NCI-H345 treated with DMSO at 0.1 percent for 48 hours (cell line): Measurements from ENCODE around the gene EFS.

Experiments used
- DNase-seq: peaks from one replicate; lab custom pipeline; 2025; ENCODE audit not compliant: unreplicated experiment; lab: John Stamatoyannopoulos, UW

Gene EFS

DNA sequence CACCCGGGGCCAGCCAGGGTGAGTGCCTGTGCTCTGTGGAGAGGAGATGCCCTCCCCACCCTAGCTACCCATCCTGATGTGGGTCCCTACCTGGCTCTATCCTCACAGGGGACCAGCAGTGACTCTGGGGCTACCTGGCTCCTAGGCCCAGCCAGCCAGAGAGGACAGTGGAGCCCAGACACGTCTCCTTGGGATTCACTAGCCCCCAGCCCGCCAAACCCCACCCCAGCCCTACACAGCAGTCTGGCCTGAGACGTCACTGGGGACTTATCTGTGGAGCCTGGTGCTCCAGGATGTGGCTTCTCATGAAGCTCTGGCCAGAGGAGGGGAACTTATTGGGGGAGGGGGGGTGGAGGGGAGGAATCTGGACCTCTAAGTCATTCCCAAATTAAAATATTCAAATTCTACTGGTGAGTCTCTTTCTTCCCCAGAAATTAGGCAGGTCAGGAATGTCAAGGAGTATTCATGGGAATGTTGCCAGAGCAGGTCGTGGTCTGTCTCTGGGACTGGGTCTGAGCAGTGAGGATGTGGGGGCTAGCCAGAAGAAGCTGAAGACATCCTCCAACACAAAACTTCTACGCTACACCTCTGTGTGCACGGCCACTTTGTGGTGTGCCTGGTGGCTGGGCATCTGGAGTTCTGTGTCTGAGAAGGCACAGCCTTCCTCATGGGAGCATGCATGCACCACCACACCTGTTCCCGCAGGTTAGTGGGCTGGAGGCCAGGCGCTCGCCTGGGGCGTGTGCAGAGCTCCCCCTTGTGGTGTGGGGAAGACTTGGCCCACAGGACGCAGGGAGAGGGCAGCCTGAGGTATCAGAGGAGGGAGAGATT is 14.6 kb upstream of the EFS start:
- DNase-seq = peak; percentile 27

DNA sequence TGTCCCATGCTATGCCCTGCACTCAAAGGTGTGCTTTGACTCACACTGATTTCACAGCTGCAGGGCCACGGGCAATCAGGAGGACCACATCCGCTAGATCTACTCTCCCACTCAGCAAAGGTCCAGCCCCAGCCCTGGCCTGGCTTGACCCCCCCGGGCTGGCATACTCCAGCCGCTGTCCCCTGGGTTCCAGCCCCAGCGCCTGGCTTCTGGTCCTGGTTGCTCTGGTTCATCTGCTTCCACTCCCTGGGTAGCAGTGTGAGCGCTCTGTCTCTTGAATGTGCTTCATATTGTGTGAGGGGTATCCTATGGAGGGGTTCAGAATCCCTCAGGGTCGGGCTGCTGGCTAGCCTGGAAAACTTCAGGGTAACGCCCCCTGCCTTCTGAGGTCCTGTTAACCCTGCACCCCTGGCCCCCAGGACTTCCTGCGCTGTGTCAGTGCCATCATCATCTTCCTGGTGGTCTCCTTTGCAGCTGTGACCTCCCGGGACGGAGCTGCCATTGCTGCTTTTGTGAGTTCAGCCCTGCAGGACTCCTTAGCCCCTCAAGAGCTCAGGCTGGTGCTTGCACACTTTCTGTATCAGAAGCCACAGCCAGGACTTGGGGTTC is 13.7 kb upstream of the EFS start:
- DNase-seq = no peak

DNA sequence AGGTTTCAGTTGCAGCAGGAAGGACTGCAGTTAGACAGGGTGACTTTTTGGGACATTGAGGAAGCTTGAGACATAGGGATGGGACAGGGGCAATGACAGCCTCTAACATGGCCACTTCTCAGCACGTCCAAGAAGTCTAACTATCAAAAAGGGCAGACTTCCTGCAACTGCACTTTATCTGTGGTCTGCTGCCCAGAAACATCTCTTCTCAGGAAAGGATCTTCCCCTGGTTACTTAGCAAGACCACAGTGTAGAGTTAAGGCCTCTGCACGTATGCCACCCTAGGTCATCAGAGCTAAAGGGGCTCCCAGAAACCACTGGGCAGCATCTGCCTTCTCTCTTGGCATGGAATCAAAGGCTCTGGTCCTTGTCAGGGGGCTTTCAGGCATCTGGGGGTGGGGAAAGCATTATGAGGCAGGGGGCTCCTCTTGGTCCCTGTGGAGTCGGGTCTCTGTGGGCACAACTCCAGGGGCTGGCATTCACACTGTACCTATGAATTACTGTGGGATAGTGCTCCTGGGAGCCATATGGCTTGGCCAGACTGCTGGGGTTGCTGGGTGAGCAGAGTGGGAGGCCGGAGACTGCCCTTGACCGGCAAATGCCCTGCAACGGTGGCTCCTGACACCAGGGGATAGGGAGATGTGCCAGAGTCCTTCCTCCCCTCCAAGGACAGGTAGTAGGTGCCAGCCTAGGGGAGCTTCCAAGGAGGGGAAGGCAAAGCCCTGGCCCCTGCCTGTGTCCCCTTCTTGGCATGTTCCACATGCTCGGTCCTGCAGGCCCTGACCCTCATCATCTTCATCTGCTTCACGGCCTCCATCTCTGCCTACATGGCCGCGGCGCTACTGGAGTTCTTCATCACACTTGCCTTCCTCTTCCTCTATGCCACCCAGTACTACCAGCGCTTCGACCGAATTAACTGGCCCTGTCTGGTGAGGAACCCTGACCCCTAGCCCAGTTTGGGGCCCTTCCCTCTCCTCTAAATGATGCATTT is 12.9 kb upstream of the EFS start:
- no peak for DNase-seq

DNA sequence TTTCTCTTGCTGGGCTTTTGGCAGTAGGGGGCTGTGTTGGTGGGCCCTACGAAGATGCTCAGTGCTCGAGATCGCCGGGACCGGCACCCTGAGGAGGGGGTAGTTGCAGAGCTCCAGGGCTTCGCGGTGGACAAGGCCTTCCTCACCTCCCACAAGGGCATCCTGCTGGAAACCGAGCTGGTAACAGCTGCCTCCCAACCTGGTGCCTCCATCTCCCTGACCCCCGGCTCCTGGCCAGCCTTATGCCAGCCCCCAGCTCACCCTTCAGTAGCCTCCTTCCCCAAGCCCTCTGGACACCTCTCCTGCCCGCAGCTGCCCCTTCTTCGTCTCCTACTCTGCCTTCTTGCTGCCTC is 12.2 kb upstream of the EFS start:
- no peak for DNase-seq

DNA sequence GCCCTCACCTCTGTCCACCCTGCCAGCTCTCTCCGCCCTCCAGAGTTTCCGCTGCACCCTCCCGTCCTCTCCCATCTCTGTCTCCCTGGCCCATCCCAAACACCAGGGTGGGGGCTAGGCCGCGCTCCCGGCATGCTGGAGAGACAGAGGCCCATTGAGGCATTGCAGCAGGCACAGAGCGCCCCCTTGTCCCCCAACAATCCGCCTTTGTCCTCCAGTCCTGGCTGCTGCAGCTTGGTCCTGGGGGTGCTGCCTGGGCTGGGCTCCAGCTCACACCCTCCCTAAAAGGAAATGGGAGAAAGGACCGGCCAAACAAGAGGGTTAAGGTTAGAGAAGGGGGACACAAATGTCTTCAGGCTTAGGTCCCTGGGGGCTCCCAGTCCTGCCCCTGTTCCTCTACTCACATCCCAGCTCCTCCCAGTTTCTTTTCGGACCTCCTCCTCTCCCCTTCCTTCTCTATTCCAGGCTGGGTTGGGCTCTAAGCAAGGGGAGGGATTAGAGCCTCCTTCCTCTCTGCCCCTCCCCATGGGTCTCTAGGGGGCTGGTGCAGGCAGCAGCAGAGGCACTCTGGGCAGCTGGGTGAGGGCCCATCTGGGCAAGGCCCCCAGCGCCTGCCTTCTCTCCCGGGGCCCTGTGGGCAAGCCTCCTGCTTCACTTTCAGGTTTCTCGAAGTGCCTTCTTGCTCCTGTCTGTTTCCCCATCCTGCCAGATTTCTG is 11.7 kb upstream of the EFS start, which contains the start of gene CMTM5:
Gene CMTM5 (plus strand): TSS at position 565 of the 716 bp plus-strand sequence. CDS start 206 bp downstream, outside the sequence.
- DNase-seq = no peak

- no peak for DNase-seq
Measured at GRCh38 chr14:23375527-23376251, 10.7 kb upstream of the EFS start.

GRCh38 chr14:23373041-23373440 is 8.1 kb upstream of the EFS start:
- DNase-seq = no peak

DNA sequence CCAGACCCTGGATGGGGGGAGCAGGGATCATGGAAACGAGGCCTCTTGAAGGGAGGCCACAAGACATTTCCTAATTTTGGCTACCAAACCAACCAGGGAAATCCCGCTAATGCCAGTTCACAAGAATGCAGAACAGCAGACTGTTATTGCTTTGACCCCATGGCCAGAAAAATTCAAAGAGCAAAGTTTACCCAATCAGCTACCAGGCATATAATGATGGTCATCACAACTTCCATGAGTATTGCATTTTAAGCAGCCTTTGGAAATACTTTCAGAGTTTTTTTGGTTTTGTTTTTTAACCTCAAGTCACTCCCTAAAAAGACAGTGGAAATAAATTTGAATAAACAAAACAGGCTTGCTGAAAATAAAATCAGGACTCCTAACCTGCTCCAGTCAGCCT is 7.5 kb upstream of the EFS start, which contains the start of gene IL25:
Gene IL25 (plus strand): TSS at position 301 of the 400 bp plus-strand sequence.
- DNase-seq = no peak

DNA sequence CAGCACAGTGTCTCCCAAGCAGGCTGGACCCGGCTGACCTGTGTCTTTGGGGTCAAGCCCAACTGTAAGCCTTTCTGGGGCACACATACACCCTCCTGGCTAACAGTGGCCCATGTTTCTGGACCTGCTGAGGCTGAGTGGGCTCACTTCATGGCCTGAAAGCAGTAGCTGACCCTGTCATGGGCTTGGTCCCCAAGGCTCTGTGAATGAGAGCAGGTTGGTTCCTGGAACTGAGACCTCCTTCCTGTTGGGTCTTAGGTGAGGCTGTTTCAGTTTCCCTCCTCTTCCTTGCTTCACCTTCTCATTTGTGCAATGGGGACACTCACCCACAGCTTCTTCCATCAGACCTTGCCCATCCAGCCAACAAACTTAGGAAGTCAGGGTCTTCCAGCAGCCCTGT is 6.9 kb upstream of the EFS start:
- no peak for DNase-seq

DNA sequence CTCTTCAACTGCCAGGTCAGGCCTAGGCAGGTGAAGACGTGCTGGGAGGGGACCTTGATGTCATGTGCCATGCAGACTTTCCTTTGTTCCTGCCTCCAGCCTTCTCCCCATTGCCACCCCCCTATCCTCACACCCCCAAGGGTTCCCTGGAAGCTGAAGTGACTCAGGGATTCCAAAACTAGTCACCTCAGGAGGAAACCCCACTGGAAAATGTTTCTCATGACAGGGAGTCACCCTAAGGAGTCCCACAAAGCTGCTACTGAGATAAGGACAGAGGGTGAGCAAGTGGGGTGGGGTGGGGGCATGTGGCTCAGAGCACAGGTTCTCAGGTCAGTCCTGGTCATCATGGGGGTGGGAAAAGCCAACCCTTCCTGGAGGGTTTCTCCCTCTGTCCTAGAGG is 5.2 kb upstream of the EFS start:
- no peak for DNase-seq

DNA sequence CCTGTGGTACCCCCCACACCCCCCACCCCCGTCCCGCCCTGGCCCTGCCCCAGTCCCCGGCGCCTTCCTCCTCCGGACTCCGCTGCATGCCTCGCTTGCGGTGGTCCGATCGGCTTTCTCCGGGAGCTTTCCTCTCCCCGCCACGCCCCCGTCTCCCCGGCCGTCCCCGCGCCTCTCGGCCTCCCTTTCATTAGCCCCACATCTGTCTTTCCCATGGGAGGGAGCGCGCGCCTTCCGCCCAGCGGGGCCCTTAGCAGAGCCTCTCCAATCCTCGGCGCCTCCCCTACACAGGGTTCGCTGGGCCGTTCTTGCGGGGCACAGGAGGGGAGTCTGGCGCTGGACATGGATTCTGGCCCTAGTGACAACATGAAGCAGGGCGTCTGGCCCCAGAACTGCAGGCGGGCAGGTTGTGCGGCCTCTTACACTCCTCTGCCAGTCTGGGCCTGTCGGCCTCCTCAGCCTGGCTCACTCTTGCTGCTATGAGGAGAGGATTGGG is 1.5 kb upstream of the EFS start:
- DNase-seq = no peak

DNA sequence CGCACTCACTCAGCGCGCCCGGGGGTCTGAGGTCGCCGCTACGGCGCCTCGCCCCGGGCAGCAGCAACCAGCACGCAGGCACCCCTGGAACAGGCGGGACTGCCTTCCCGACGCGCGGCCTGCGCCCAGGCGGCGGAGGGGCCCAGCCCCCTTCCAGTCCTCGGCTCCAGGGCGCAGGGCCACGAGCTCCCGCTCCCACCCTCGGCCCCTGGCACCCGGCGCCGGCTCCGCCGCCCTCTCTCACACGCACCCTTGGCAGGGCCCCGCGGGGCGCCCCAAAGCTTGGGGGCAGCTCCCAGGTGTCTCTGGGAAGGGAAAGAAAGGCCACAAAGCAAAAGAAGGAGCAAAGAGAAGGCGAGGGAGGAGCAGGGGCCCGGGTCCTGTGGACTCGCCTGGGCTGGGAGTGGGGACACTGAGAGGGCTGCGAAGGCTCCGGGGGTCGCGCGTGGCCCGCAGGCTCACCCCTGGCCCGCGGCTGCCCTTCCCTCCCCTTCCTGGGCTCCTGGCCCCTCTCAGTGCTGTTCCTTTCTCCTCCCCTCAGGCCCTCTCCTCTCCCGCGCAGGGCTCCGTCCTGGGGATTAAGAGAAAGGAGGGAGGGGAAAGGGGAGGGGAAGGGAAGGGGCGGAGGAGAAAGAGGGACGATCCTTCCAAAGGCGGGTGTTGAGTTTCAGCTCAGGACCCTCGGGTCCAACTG is 907 bp upstream of the EFS start:
- DNase-seq = no peak

- DNase-seq = no peak
Measured at GRCh38 chr14:23364164-23365035, 572 bp downstream of the EFS start.

GRCh38 chr14:23362200-23362599 is 2.8 kb downstream of the EFS start:
- DNase-seq = no peak

DNA sequence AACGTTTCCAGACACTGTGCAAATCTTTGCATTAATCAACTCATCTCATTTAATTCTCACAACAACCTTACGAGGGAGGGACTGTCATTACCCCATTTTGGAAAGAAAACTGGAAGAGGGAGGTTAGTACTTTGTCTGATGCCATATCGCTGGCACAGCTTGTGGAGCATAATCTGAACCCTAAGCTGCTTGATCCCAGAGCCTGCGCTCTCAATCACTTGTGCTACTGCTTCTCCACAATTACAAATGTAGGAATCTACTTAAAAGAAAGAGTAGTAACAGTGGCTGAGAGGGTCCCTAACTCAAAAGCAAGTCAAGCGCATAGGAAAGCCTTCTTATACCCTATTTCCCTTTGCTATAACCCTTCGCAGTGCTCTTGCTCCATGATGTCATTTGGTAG is 3.2 kb downstream of the EFS start:
- no peak for DNase-seq

DNA sequence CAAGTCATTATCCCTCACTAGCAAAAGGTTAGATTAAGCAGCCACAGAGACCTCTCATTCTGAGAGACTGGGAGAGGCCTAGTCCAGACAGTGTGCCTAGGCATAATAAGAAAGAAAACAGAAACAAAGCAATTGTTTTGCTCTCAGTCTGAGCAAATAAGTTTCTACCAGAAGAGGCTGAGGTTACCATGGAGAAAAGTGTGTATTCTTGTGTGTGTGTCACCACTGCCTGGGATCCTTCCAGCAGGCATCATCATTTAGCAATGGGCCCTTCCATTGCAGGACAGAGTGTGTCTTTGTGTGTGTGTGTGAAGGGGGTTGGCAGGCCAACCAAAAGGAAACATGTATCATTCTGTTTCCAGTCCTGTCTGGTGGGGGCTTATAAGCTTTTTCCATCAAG is 3.7 kb downstream of the EFS start:
- no peak for DNase-seq

DNA sequence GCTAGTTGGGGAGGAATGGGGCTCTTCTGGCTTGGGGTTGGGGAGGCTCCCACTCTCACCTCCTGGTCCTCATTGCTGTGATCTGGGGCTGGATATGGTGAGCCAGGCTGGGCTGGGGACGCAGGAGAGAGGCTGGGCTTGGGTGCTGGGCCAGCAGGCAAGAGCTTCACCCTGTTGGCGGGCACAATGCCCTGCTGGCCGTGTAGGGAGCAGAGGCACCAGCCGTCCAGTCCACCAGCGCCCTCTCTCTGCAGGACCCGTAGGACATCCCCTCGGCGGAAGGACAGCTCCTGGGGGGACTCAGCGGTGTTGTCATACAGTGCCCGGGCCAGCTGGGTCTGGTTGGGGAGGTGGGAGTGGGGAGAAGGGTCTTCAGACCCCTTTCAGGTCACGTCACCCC is 4.5 kb downstream of the EFS start:
- DNase-seq = no peak

DNA sequence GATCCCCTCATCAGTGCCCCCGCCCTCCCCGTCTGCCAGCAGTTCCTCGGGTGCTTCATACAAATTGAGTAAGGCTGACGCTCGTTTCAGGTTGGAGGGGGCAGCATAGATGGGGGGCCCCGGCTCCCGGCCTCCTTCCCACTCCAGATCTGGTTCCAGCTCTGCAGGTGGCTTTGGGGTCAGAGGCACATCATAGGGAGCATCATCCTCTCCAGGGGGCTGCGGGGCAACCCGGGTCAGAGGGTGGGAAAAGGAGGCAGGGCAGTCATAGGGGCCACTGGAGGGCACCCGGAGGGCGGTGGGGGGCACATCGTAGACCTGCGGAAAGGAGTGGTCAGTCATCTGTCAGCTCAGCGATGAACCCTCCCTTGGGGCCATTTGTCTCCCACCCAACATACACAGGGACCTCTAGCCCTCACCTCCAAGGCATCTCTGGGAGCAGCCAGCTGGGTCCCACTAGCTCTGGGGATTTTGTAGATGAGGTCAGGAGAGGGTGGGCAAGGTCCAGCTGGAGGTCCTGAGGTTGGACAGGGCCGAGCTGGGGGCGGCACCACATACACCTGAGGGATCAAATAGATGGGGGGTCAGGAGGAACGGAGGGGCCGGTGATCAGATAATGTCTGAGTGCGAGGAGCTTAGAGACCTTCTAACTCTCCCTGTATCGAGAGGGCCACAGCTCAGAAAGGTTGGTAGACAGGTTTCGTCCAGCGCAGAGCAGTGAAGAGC is 5.1 kb downstream of the EFS start:
- no peak for DNase-seq
